K562 (cell line): ENCODE data around the gene FLT1. TPM values are rescaled to one million over a fixed set of nuclear protein-coding genes. Genes with fewer than 3 reads are reported as not detected.

Source experiments
- ATAC-seq: fragments of 200-7000 bp; cut with Tn5 transposase; 3 replicates; pipeline ENCODE4 v1.9.1; 2020; ENCODE audit warnings: moderate library complexity
- BruUV-seq: library from RNA; stranded (reverse); fragments of 400-500 nt; replicated peaks from 2 replicates; lab custom pipeline; 2021; lab: Mats Ljungman, UMichigan
- CTCF ChIA-PET: fragments of 300-600 bp; formaldehyde crosslinking; extraction: SDS; loops from one replicate; lab custom pipeline; 2021; ENCODE audit warnings: low intra/inter-chr PET ratio; lab: Yijun Ruan, JAX
- POLR2A ChIA-PET: fragments of 300-600, 350-650 bp; sonication (Branson Sonifier 250); formaldehyde crosslinking; extraction: SDS; loops from one replicate; lab custom pipeline; 2021; ENCODE audit warnings: antibody characterized with exemption, inconsistent platforms; lab: Yijun Ruan, JAX
- DNase-seq, 4 experiments: peaks; one replicate each; pipeline versions ENCODE4 v3.0.0 to v3.0.0-alpha.2; 2011 to 2018; ENCODE audit warnings: low spot score in 3 of 4, mixed read lengths in 3 of 4; ENCODE audit errors: extremely low read depth in 1 of 4
- FAIRE-seq: peaks from 2 replicates; lab custom pipeline; 2011; peaks lifted over from hg19 to GRCh38; lab: Jason Lieb, UNC
- H2AFZ ChIP-seq: 2 replicates; pipeline ENCODE4 v1.6.0; 2011; ENCODE audit warnings: low read depth, low read length, control low read depth, inconsistent platforms
- H3K27ac ChIP-seq: fragments of 200-600 bp; 3 replicates; pipeline ENCODE4 v1.8.0; 2011; ENCODE audit warnings: low read depth, mild to moderate bottlenecking, control low read depth, inconsistent platforms, low read length, moderate library complexity, mixed read lengths; ENCODE audit errors: extremely low read depth
- H3K27me3 ChIP-seq, 2 experiments: fragments of 300-600 bp in 1 of 2; 2 replicates in 1 of 2; 3 replicates in 1 of 2; pipeline versions ENCODE4 v1.6.0 to v1.8.0; 2011; ENCODE audit warnings: inconsistent platforms in 2 of 2, low read length in 2 of 2, mild to moderate bottlenecking in 1 of 2, mixed read lengths in 1 of 2, moderate library complexity in 1 of 2; ENCODE audit not compliant: control insufficient read depth in 2 of 2, insufficient read depth in 2 of 2
- H3K36me3 ChIP-seq: fragments of 300-600 bp; 3 replicates; pipeline ENCODE4 v1.8.0; 2011; ENCODE audit warnings: mild to moderate bottlenecking, low read length, inconsistent platforms; ENCODE audit not compliant: control insufficient read depth, insufficient read depth
- H3K4me1 ChIP-seq, 2 experiments: fragments of 200-600 bp in 1 of 2; replicated peaks in 1 of 2; 2 replicates in 1 of 2; 3 replicates in 1 of 2; pipeline versions ENCODE4 v1.5.1 to v1.8.0; 2011; ENCODE audit warnings: inconsistent platforms in 2 of 2, low read length in 2 of 2, mild to moderate bottlenecking in 1 of 2, mixed read lengths in 1 of 2, moderate library complexity in 1 of 2; ENCODE audit not compliant: control insufficient read depth in 2 of 2, insufficient read depth in 2 of 2
- H3K4me2 ChIP-seq: 2 replicates; pipeline ENCODE4 v1.6.1; 2011; ENCODE audit warnings: low read length, control low read depth, inconsistent platforms, mixed read lengths; ENCODE audit not compliant: insufficient read depth
- H3K4me3 ChIP-seq: fragments of 200-600 bp; sonication (generic), shearing (Covaris generic); 2 replicates; pipeline ENCODE4 v1.5.1; 2016; ENCODE audit warnings: control low read depth, inconsistent platforms
- H3K79me2 ChIP-seq: fragments of 200-600 bp; 3 replicates; pipeline ENCODE4 v1.8.0; 2011; ENCODE audit warnings: low read length, inconsistent platforms; ENCODE audit not compliant: control insufficient read depth, insufficient read depth
- H3K9ac ChIP-seq, 2 experiments: 2 replicates each; pipeline versions ENCODE4 v1.6.0 to v1.6.1; 2011; ENCODE audit warnings: low read depth in 2 of 2, low read length in 2 of 2, control low read depth in 1 of 2, inconsistent platforms in 1 of 2, mild to moderate bottlenecking in 1 of 2, mixed read lengths in 1 of 2; ENCODE audit not compliant: insufficient read depth in 1 of 2
- H3K9me1 ChIP-seq: one replicate; pipeline ENCODE4 v1.6.0; 2011; ENCODE audit warnings: inconsistent platforms, mild to moderate bottlenecking, low read length, moderate library complexity; ENCODE audit not compliant: control insufficient read depth, insufficient read depth
- H3K9me3 ChIP-seq: replicated peaks from 2 replicates; pipeline ENCODE4 v1.5.1; 2011; ENCODE audit warnings: low read depth, low read length, inconsistent platforms; ENCODE audit not compliant: control insufficient read depth, insufficient read depth
- H4K20me1 ChIP-seq: replicated peaks from 2 replicates; pipeline ENCODE4 v1.6.1; 2011; ENCODE audit warnings: low read length, inconsistent platforms, mixed read lengths; ENCODE audit not compliant: control insufficient read depth, insufficient read depth
- CBFA2T3 ChIP-seq: fragments of 450-650 bp; IDR thresholded peaks from 2 replicates; pipeline ENCODE4 v1.6.1; 2017
- E2F1 ChIP-seq: sonication (generic); formaldehyde crosslinking; IDR thresholded peaks from 2 replicates; pipeline ENCODE4 v1.8.1; 2023; ENCODE audit warnings: mild to moderate bottlenecking, missing genetic modification reagents, moderate library complexity
- GABPB2 ChIP-seq: fragments of 250-450 bp; sonication (Bioruptor Pico); conservative IDR thresholded peaks from 2 replicates; pipeline ENCODE4 v1.5.1; 2021; ENCODE audit warnings: mild to moderate bottlenecking
- HIVEP1 ChIP-seq: fragments of 250-450 bp; sonication (Bioruptor Pico); IDR thresholded peaks from 2 replicates; pipeline ENCODE4 v1.4.0; 2020; ENCODE audit warnings: mild to moderate bottlenecking
- JUND ChIP-seq, 2 experiments: IDR thresholded peaks; 2 replicates in 1 of 2; 3 replicates in 1 of 2; pipeline ENCODE4 v1.6.1; 2011; ENCODE audit warnings: borderline replicate concordance in 2 of 2, low read depth in 2 of 2, low read length in 2 of 2, improper control_type of control experiment in 1 of 2, missing biosample characterization in 1 of 2, missing genetic modification characterization in 1 of 2, missing genetic modification reagents in 1 of 2
- MTF1 ChIP-seq: fragments of 250-450 bp; sonication (Bioruptor Pico); IDR thresholded peaks from 2 replicates; pipeline ENCODE4 v1.9.0; 2021; ENCODE audit warnings: moderate library complexity, mild to moderate bottlenecking, inconsistent platforms, borderline replicate concordance
- NR2F6 ChIP-seq: fragments of 450-650 bp; formaldehyde crosslinking; IDR thresholded peaks from 2 replicates; pipeline ENCODE4 v1.4.0; 2020; ENCODE audit warnings: mild to moderate bottlenecking
- SMC3 ChIP-seq: conservative IDR thresholded peaks from 2 replicates; pipeline ENCODE4 v1.6.1; 2011; ENCODE audit warnings: low read depth, low read length, improper control_type of control experiment; ENCODE audit not compliant: insufficient read depth
- YBX1 ChIP-seq: fragments of 450-650 bp; IDR thresholded peaks from 2 replicates; pipeline ENCODE4 v1.7.1; 2016; ENCODE audit warnings: mild to moderate bottlenecking
- ZBTB12 ChIP-seq: fragments of 250-450 bp; sonication (Bioruptor Pico); IDR thresholded peaks from 2 replicates; pipeline ENCODE4 v1.4.0; 2020
- ZHX1 ChIP-seq: fragments of 150-350 bp; conservative IDR thresholded peaks from 2 replicates; pipeline ENCODE4 v1.6.1; 2014; ENCODE audit warnings: low read length
- ZNF57 ChIP-seq: fragments of 450-650 bp; formaldehyde crosslinking; IDR thresholded peaks from 2 replicates; pipeline ENCODE4 v1.4.0; 2020; ENCODE audit warnings: mild to moderate bottlenecking, moderate library complexity
- ZNF699 ChIP-seq: fragments of 250-450 bp; sonication (Bioruptor Pico); IDR thresholded peaks from 2 replicates; pipeline ENCODE4 v1.8.0; 2021; ENCODE audit warnings: mild to moderate bottlenecking, moderate library complexity; ENCODE audit not compliant: insufficient replicate concordance
- WGBS: fragments of 100-300 bp; shearing (Covaris generic); methylation state at CpG from one replicate; pipeline ENCODE4 v1.1.6; 2016; ENCODE audit warnings: low coverage, mixed read lengths; ENCODE audit not compliant: insufficient coverage; ENCODE audit errors: missing lambda C conversion rate; 5-methylcytosine and 5-hydroxymethylcytosine counted together
- in situ Hi-C: fragments of 300-500 bp; cut with MboI; formaldehyde crosslinking; loops from 4 replicates; pipeline ENCODE4 v1.15.0; 2018; ENCODE audit warnings: inconsistent platforms, mixed read lengths
- intact Hi-C: fragments of 100-400 bp; cut with micrococcal nuclease; formaldehyde crosslinking; loops from 2 replicates; pipeline ENCODE4 v1.14.2; 2022
- polyA plus RNA-seq, 8 experiments: library from polyadenylated mRNA; depleted of rRNA in 4 of 8; stranded (reverse) in 5 of 8; unstranded in 3 of 8; fragments of >200 nt; fragmentation: Nextera tagmentation in 2 of 8; fragmentation: Illumina TruSeq in 1 of 8; extraction: Ambion mirVana in 2 of 8; extraction: Trizol in 1 of 8; gene quantifications; 2 replicates each; pipeline versions ENCODE4 v1.2.1 to v1.2.3, GENCODE V29; 2011 to 2014; ENCODE audit warnings: inconsistent platforms in 1 of 8, missing spikeins in 1 of 8
- total RNA-seq, 7 experiments: library from RNA; depleted of rRNA in 6 of 7; stranded (reverse); fragments of >200 nt in 6 of 7; fragmentation: Illumina TruSeq in 2 of 7; extraction: Trizol in 2 of 7; gene quantifications; 2 replicates each; pipeline versions ENCODE4 v1.2.1 to v1.2.3, GENCODE V29; 2011 to 2021; ENCODE audit warnings: low replicate concordance in 1 of 7

FLT1 gene
- total and polyA plus RNA-seq, 9 of the 15 experiments (the other 6 are each of a cell fraction or from before 2014, with no cell fraction given) = 0.01 to 2.0 (median 0.22) TPM

DNA sequence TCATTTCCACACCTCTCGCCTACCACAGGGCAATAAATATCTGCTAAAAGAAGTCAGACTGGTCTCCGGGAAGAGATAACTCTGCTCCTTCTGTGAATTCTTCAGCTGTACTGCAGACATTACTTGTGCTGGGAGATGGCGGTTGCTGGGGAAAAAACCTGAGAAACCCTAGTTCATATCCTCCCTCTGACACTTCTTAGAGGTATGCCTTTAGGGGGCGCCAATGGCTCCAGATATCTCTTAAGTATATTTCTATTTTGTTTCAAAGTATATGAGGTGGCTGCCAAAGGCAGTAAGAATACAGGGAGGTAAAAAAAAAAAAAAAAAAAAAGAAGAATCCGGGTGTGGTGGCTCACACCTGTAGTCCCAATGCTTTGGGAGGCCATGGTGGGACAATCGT is 181.3 kb downstream of the FLT1 start (continued):
- no peak for TF ChIP-seq SMC3
- TF ChIP-seq ZBTB12 (CRISPR knock-in tag) = no peak
- no peak for TF ChIP-seq ZNF57
- no peak for TF ChIP-seq JUND (IDR thresholded peaks at IDR 0.05; ENCODE audit: borderline replicate concordance, low read depth, low read length)
- no peak for TF ChIP-seq JUND (tag; IDR thresholded peaks at IDR 0.05; ENCODE audit: borderline replicate concordance, low read depth, low read length)

DNA sequence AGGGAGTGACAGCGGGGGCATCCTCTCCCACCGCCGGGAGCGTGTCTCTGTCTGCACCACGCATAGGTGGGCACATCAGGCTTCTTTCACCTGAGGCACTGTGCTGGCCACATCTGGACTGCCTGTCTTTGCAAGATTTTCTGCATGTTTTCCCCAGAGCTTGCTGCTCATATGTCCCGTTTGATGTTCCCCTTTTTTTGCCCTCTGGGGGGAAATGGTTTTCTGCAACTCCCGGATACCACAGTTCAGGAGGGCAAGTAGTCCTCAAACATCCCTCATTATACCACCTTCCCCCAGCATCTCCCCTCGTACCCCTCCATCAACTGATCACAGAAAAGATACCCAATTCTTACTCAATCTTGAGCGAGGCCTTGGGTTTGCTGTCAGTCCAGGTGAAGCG is 188.6 kb downstream of the FLT1 start:
- Histone ChIP-seq H4K20me1 (no peaks in the 10 kb centered on the region), H3K4me1 (no peaks in the 10 kb centered on the region; a peak in 1 of 5 replicates), H3K9ac (no peak overlapping the region), H3K27me3 (peaks cover 4 to 11% of the 10 kb centered on the region in 2 experiments; a peak in 3 of 5 replicates), H3K9me3 (no peaks in the 10 kb centered on the region), H3K9me1 (no peaks in the 10 kb centered on the region), H3K36me3 (no peaks in the 10 kb centered on the region), H3K27ac (no peak overlapping the region), H3K4me3 (no peak overlapping the region), H3K79me2 (no peaks in the 10 kb centered on the region), H2AFZ (no peak overlapping the region; the same call in 1 of the 2 replicates), H3K4me2 (peak overlapping the region; percentile 32; the same call in 1 of the 2 replicates)
- ChIA-PET POLR2A (interaction anchor here (0.5 to 0.6 kb wide), 4 partner anchors 8 to 388 kb away, joined by 3 to 4 read pairs (median 4); no protein-coding TSS in a partner anchor), CTCF (no interaction called here)
- ATAC-seq (no peak), FAIRE-seq (no peak), DNase-seq (no peak)
- intact Hi-C loops (no loop called here), in situ Hi-C loops (no loop called here)
- BruUV-seq = no TSS peak
- WGBS = 30% methylated on average over 8 of the region's 10 CpGs
- TF ChIP-seq E2F1 (CRISPR knock-in tag) (no peak), GABPB2 (CRISPR knock-in tag) (no peak), ZHX1 (no peak), ZNF699 (CRISPR knock-in tag) (no peak), HIVEP1 (no peak), CBFA2T3 (no peak), YBX1 (no peak), NR2F6 (CRISPR knock-in tag) (no peak), MTF1 (CRISPR knock-in tag) (no peak)
